Right atrium auricular region (tissue), 2 donors: Measurements from ENCODE around the gene KLF13. TPM values are rescaled to one million over a fixed set of nuclear protein-coding genes. Genes with fewer than 3 reads are reported as not detected.

Source experiments
- DNase-seq: peaks from one replicate; pipeline ENCODE4 v3.0.0-alpha.2; 2019; ENCODE audit warnings: low spot score
- H3K27ac ChIP-seq, 2 donors: fragments of 200-600 bp; sonication (generic); 1 replicate in 1 of 2; 2 replicates in 1 of 2; pipeline ENCODE4 v1.5.1; 2016 to 2019
- H3K27me3 ChIP-seq, 2 donors: fragments of 200-600 bp; sonication (generic); one replicate each; pipeline versions ENCODE4 v1.5.1 to v1.6.0; 2017 to 2019
- H3K36me3 ChIP-seq: fragments of 200-600 bp; sonication (generic); one replicate; pipeline ENCODE4 v1.5.1; 2016
- H3K4me1 ChIP-seq, 2 donors: fragments of 200-600 bp; sonication (generic); one replicate each; pipeline versions ENCODE4 v1.5.1 to v1.6.0; 2017 to 2019
- H3K4me3 ChIP-seq, 2 donors: fragments of 200-600 bp; sonication (generic); 1 replicate in 1 of 2; 2 replicates in 1 of 2; pipeline ENCODE4 v1.5.1; 2017 to 2019; ENCODE audit warnings: mild to moderate bottlenecking in 1 of 2, moderate library complexity in 1 of 2
- H3K9me3 ChIP-seq, 2 donors: fragments of 200-600 bp; sonication (generic); one replicate each; pipeline ENCODE4 v1.5.1; 2019
- total RNA-seq, 2 donors: library from RNA; depleted of rRNA; stranded (reverse); fragments of >200 nt; gene quantifications; one replicate each; pipeline ENCODE4 v1.1.0, GENCODE V29; 2016
- TF ChIP-seq, protein P1 (sequence below), 2 donors: fragments of 200-600 bp; sonication (generic); IDR thresholded peaks; one replicate each; pipeline ENCODE4 v1.5.1; 2019; ENCODE audit warnings: antibody characterized with exemption in 2 of 2

The KLF13 gene
- total RNA-seq, 2 donors from 2014 or later = 52.8 to 54.6 TPM

- H3K27ac ChIP-seq = no peak overlapping the region
- no peak overlapping the region for H3K4me3 ChIP-seq
- no peaks in the 10 kb centered on the region for H3K27me3 ChIP-seq
- peaks cover 0 to 13% of the 10 kb centered on the region in 2 donors for H3K9me3 ChIP-seq
- H3K36me3 ChIP-seq = no peaks in the 10 kb centered on the region
- H3K4me1 ChIP-seq = peaks cover 0 to 20% of the 10 kb centered on the region in 2 donors
- no peak for DNase-seq
- TF ChIP-seq, protein P1, sequence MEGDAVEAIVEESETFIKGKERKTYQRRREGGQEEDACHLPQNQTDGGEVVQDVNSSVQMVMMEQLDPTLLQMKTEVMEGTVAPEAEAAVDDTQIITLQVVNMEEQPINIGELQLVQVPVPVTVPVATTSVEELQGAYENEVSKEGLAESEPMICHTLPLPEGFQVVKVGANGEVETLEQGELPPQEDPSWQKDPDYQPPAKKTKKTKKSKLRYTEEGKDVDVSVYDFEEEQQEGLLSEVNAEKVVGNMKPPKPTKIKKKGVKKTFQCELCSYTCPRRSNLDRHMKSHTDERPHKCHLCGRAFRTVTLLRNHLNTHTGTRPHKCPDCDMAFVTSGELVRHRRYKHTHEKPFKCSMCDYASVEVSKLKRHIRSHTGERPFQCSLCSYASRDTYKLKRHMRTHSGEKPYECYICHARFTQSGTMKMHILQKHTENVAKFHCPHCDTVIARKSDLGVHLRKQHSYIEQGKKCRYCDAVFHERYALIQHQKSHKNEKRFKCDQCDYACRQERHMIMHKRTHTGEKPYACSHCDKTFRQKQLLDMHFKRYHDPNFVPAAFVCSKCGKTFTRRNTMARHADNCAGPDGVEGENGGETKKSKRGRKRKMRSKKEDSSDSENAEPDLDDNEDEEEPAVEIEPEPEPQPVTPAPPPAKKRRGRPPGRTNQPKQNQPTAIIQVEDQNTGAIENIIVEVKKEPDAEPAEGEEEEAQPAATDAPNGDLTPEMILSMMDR (IDR thresholded peaks at IDR 0.05) = no peak
Measured at GRCh38 chr15:31309893-31310606, 16.6 kb upstream of the KLF13 start.

DNA sequence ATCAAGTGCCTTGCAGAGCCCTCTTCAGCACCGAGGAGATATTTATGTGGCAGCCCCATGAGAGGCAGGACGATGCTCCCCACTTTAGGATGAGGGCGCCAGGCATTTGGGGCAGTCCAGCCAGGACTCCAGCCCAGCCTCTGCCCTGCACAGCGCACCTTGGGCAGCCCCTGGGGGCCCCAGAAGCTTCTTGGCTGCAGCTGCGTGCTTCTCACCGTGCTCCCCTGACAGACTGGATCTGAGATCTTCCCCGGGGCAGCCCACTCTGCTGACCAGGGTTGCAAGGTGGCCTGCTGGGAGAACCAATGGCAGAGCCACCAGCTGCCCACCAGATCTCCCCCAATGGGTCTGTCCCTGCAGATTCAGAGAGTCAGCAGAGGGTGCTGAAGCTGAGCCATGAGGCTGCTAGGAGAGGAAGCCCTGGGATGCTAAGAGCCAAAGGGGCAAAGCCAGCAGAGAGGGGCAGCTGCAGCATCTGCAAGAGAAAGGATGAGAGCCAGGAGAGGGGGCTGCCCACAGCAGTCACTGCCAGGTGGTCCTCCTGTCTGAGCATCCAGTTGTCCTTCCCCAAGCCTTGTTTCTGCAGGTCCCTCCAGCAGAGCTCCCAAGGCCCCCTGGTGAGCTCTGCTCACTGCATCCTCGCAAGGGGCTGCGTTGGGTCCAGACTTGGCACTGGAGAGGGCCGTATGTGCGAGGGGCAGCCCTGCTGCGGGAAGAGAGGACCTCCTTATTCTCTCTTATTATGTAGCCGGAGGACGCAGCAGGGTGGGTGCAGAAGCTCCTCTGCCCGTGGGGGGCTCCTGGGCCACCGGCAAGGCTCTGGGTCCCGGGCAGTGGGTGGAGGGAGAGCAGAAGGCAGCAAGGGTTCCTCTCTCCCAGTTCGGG is 14.7 kb upstream of the KLF13 start:
- Histone ChIP-seq H3K36me3 (no peaks in the 10 kb centered on the region), H3K27me3 (no peaks in the 10 kb centered on the region), H3K9me3 (peaks cover 0 to 13% of the 10 kb centered on the region in 2 donors), H3K4me3 (no peak overlapping the region), H3K4me1 (peaks cover 0 to 7% of the 10 kb centered on the region in 2 donors), H3K27ac (no peak overlapping the region)
- DNase-seq = no peak
- TF ChIP-seq, protein P1 (IDR thresholded peaks at IDR 0.05) = no peak

- no peak overlapping the region for H3K27ac ChIP-seq
- H3K27me3 ChIP-seq = no peaks in the 10 kb centered on the region
- DNase-seq = no peak
- no peaks in the 10 kb centered on the region for H3K4me1 ChIP-seq
- H3K4me3 ChIP-seq = no peak overlapping the region
- TF ChIP-seq, protein P1 (IDR thresholded peaks at IDR 0.05) = no peak
- H3K36me3 ChIP-seq = no peaks in the 10 kb centered on the region
- peaks cover 0 to 13% of the 10 kb centered on the region in 2 donors for H3K9me3 ChIP-seq
Measured at GRCh38 chr15:31313223-31313622, 13.4 kb upstream of the KLF13 start.

- Histone ChIP-seq H3K4me1 (no peaks in the 10 kb centered on the region), H3K9me3 (peaks cover 0 to 13% of the 10 kb centered on the region in 2 donors), H3K27ac (no peak overlapping the region), H3K4me3 (no peak overlapping the region), H3K27me3 (no peaks in the 10 kb centered on the region), H3K36me3 (no peaks in the 10 kb centered on the region)
- no peak for DNase-seq
- TF ChIP-seq, protein P1 (IDR thresholded peaks at IDR 0.05) = no peak
Measured at GRCh38 chr15:31314380-31314779, 12.3 kb upstream of the KLF13 start.

GRCh38 chr15:31316135-31316795 is 10.4 kb upstream of the KLF13 start:
- no peak for DNase-seq
- H3K4me3 ChIP-seq = no peak overlapping the region
- no peaks in the 10 kb centered on the region for H3K27me3 ChIP-seq
- no peaks in the 10 kb centered on the region for H3K4me1 ChIP-seq
- no peak overlapping the region for H3K27ac ChIP-seq
- TF ChIP-seq, protein P1 (IDR thresholded peaks at IDR 0.05) = no peak
- H3K36me3 ChIP-seq = no peaks in the 10 kb centered on the region
- H3K9me3 ChIP-seq = peaks cover 0 to 13% of the 10 kb centered on the region in 2 donors
